Peyer's patch (tissue), 4 donors: ENCODE data around the gene ZNF346.

Experiments used
- CTCF ChIP-seq, 6 experiments: fragments of 450-650 bp in 4 of 6; fragments of 200-600 bp in 2 of 6; sonication (generic) in 1 of 6; IDR thresholded peaks; one replicate each; pipeline ENCODE4 v1.5.1; 2017 to 2019; ENCODE audit warnings: antibody characterized with exemption in 6 of 6, mild to moderate bottlenecking in 3 of 6, moderate library complexity in 1 of 6
- POLR2A ChIP-seq, 2 donors: fragments of 450-650 bp; IDR thresholded peaks; one replicate each; pipeline ENCODE4 v1.5.1; 2017; ENCODE audit warnings: antibody characterized with exemption in 2 of 2, mild to moderate bottlenecking in 2 of 2, moderate library complexity in 2 of 2

GRCh38 chr5:177113566-177114424, 91.3 kb downstream of the ZNF346 start:
- TF ChIP-seq POLR2A (IDR thresholded peaks at IDR 0.05): no peak
- TF ChIP-seq CTCF (IDR thresholded peaks at IDR 0.05): peak; percentile 97 to 99 (median 97)
